Trophoblast cell (in vitro differentiated cells and primary cell): ENCODE data around the gene UBXN10.
"Not testable (repeated sequence)": the region's sequence is repeated elsewhere in the genome, so short reads cannot be mapped to it uniquely, and the experiment has no call there.

Source experiments
- DNase-seq, 2 donors: peaks; one replicate each; pipeline ENCODE4 v3.0.0-alpha.2; 2016
- H2AFZ ChIP-seq: 2 replicates; pipeline ENCODE4 v1.6.1; 2013; ENCODE audit warnings: low read length, moderate library complexity, mild to moderate bottlenecking; ENCODE audit not compliant: insufficient read depth, poor library complexity
- H2AK5ac ChIP-seq: 2 replicates; pipeline ENCODE4 v1.6.1; 2013; ENCODE audit warnings: mild to moderate bottlenecking, low read length
- H2BK120ac ChIP-seq: 2 replicates; pipeline ENCODE4 v1.6.1; 2013; ENCODE audit warnings: low read length, mild to moderate bottlenecking, moderate library complexity; ENCODE audit not compliant: insufficient read depth, poor library complexity
- H2BK12ac ChIP-seq: 2 replicates; pipeline ENCODE4 v1.6.1; 2013; ENCODE audit warnings: mild to moderate bottlenecking, low read length, moderate library complexity
- H2BK5ac ChIP-seq: 2 replicates; pipeline ENCODE4 v1.6.1; 2013; ENCODE audit warnings: low read length, low read depth, moderate library complexity, mild to moderate bottlenecking; ENCODE audit not compliant: poor library complexity
- H3K14ac ChIP-seq: 2 replicates; pipeline ENCODE4 v1.6.1; 2013; ENCODE audit warnings: mild to moderate bottlenecking, low read length
- H3K18ac ChIP-seq: 2 replicates; pipeline ENCODE4 v1.6.1; 2013; ENCODE audit warnings: mild to moderate bottlenecking, low read length
- H3K23ac ChIP-seq: 2 replicates; pipeline ENCODE4 v1.6.1; 2013; ENCODE audit warnings: low read length
- H3K27ac ChIP-seq: 2 replicates; pipeline ENCODE4 v1.5.1; 2013; ENCODE audit warnings: low read depth, mild to moderate bottlenecking, inconsistent platforms, low read length, moderate library complexity
- H3K27me3 ChIP-seq: 2 replicates; pipeline ENCODE4 v1.6.1; 2013; ENCODE audit warnings: inconsistent platforms, mild to moderate bottlenecking, low read length, moderate library complexity; ENCODE audit not compliant: insufficient read depth
- H3K36me3 ChIP-seq, 2 experiments: 1 replicate in 1 of 2; 2 replicates in 1 of 2; pipeline ENCODE4 v1.6.1; 2013; ENCODE audit warnings: low read length in 2 of 2, mild to moderate bottlenecking in 2 of 2, moderate library complexity in 1 of 2; ENCODE audit not compliant: insufficient read depth in 2 of 2, control insufficient read depth in 1 of 2
- H3K4ac ChIP-seq: 2 replicates; pipeline ENCODE4 v1.6.1; 2013; ENCODE audit warnings: low read depth, mild to moderate bottlenecking, low read length, moderate library complexity
- H3K4me1 ChIP-seq, 2 experiments: 1 replicate in 1 of 2; 2 replicates in 1 of 2; pipeline ENCODE4 v1.6.1; 2013; ENCODE audit warnings: low read length in 2 of 2, mild to moderate bottlenecking in 2 of 2, moderate library complexity in 1 of 2; ENCODE audit not compliant: insufficient read depth in 2 of 2, control insufficient read depth in 1 of 2
- H3K4me2 ChIP-seq: 2 replicates; pipeline ENCODE4 v1.6.1; 2013; ENCODE audit warnings: inconsistent platforms, mild to moderate bottlenecking, low read length, moderate library complexity
- H3K4me3 ChIP-seq: 2 replicates; pipeline ENCODE4 v1.5.1; 2013; ENCODE audit warnings: mild to moderate bottlenecking, low read depth, low read length, inconsistent platforms
- H3K79me1 ChIP-seq: one replicate; pipeline ENCODE4 v1.6.1; 2013; ENCODE audit warnings: low read length
- H3K79me2 ChIP-seq: 2 replicates; pipeline ENCODE4 v1.6.1; 2013; ENCODE audit warnings: low read length, mild to moderate bottlenecking; ENCODE audit not compliant: control insufficient read depth, insufficient read depth, poor library complexity
- H3K9ac ChIP-seq: 2 replicates; pipeline ENCODE4 v1.6.1; 2013; ENCODE audit warnings: mild to moderate bottlenecking, low read length
- H3K9me3 ChIP-seq: 2 replicates; pipeline ENCODE4 v1.6.1; 2013; ENCODE audit warnings: low read depth, mild to moderate bottlenecking, control low read depth, inconsistent platforms, low read length; ENCODE audit not compliant: insufficient read depth
- H4K12ac ChIP-seq: 2 replicates; pipeline ENCODE4 v1.6.1; 2013; ENCODE audit warnings: low read depth, mild to moderate bottlenecking, low read length, moderate library complexity
- H4K8ac ChIP-seq: 2 replicates; pipeline ENCODE4 v1.6.1; 2013; ENCODE audit warnings: low read depth, mild to moderate bottlenecking, low read length, moderate library complexity
- H4K91ac ChIP-seq: one replicate; pipeline ENCODE4 v1.6.1; 2013; ENCODE audit warnings: low read depth, mild to moderate bottlenecking, low read length, moderate library complexity
- WGBS: extraction: QIAGEN DNeasy Blood & Tissue Kit; methylation state at CpG from one replicate; pipeline ENCODE4 v1.1.7; 2013; ENCODE audit warnings: missing lambda C conversion rate; ENCODE audit not compliant: insufficient read length, insufficient coverage; ENCODE audit errors: extremely low coverage; 5-methylcytosine and 5-hydroxymethylcytosine counted together

The UBXN10 gene

GRCh38 chr1:20215716-20216115, 29.8 kb downstream of the UBXN10 start:
- no peak overlapping the region for H3K9ac ChIP-seq
- H3K27ac ChIP-seq: no peak overlapping the region
- H3K4me3 ChIP-seq: no peak overlapping the region
- DNase-seq: no peak
- H2AFZ ChIP-seq: no peak overlapping the region
- H2BK12ac ChIP-seq: no peak overlapping the region
- H3K79me2 ChIP-seq: no peaks in the 10 kb centered on the region
- H3K9me3 ChIP-seq: no peaks in the 10 kb centered on the region
- H3K4me1 ChIP-seq: peaks cover 10% of the 10 kb centered on the region in 2 experiments
- no peak overlapping the region for H3K4me2 ChIP-seq
- no peak overlapping the region for H2BK120ac ChIP-seq
- H4K8ac ChIP-seq: no peak overlapping the region
- no peak overlapping the region for H2BK5ac ChIP-seq
- H4K91ac ChIP-seq: no peak overlapping the region
- no peak overlapping the region for H3K4ac ChIP-seq
- no peaks in the 10 kb centered on the region for H3K27me3 ChIP-seq
- H3K23ac ChIP-seq: no peak overlapping the region
- no peak overlapping the region for H2AK5ac ChIP-seq
- no peak overlapping the region for H3K14ac ChIP-seq
- no peaks in the 10 kb centered on the region for H3K36me3 ChIP-seq
- no CpG with 5 or more reads among the region's 6 CpGs for WGBS
- peaks cover 10% of the 10 kb centered on the region for H3K79me1 ChIP-seq
- H4K12ac ChIP-seq: no peak overlapping the region
- H3K18ac ChIP-seq: no peak overlapping the region

- DNase-seq: peak in 1 of 2 donors; percentile 75
- no peaks in the 10 kb centered on the region for H3K9me3 ChIP-seq
- no peak overlapping the region for H3K27ac ChIP-seq
- WGBS: no CpG with 5 or more reads among the region's 1 CpG
- H4K8ac ChIP-seq: no peak overlapping the region
- H3K23ac ChIP-seq: no peak overlapping the region
- H3K9ac ChIP-seq: no peak overlapping the region
- no peak overlapping the region for H3K4me3 ChIP-seq
- H3K4me1 ChIP-seq: peaks cover 8 to 10% of the 10 kb centered on the region in 2 experiments
- no peak overlapping the region for H3K14ac ChIP-seq
- no peak overlapping the region for H4K91ac ChIP-seq
- H3K27me3 ChIP-seq: no peaks in the 10 kb centered on the region
- H3K4me2 ChIP-seq: no peak overlapping the region
- no peak overlapping the region for H2BK120ac ChIP-seq
- no peak overlapping the region for H4K12ac ChIP-seq
- no peak overlapping the region for H3K4ac ChIP-seq
- no peaks in the 10 kb centered on the region for H3K79me2 ChIP-seq
- H2BK5ac ChIP-seq: no peak overlapping the region
- no peak overlapping the region for H2BK12ac ChIP-seq
- H3K36me3 ChIP-seq: no peaks in the 10 kb centered on the region
- H3K18ac ChIP-seq: no peak overlapping the region
- H2AFZ ChIP-seq: no peak overlapping the region
- peaks cover 8% of the 10 kb centered on the region for H3K79me1 ChIP-seq
- no peak overlapping the region for H2AK5ac ChIP-seq
Observed at GRCh38 chr1:20216574-20216973, 30.7 kb downstream of the UBXN10 start.

DNA sequence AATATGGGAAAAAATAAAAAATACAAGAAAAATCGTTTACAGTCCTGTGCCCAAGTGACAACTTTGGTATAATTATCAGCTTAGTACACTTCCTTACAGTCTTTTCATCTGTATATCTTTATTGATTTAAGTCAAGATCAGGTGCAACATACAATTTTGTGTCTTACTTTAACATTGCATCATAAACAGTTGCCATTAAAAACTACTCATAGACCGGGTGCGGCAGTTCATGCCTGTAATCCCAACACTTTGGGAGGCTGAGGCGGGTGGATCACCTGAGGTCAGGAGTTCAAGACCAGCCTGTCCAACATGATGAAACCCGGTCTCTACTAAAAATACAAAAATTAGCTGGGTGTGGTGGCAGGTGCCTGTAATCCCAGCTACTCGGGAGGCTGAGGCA, 33.2 kb downstream of the UBXN10 start:
- H3K14ac ChIP-seq, H3K9me3 ChIP-seq, H2BK12ac ChIP-seq, H4K8ac ChIP-seq, H4K12ac ChIP-seq, H3K36me3 ChIP-seq, H2AK5ac ChIP-seq, H2BK5ac ChIP-seq, H3K18ac ChIP-seq, H3K27me3 ChIP-seq, H3K79me1 ChIP-seq, H4K91ac ChIP-seq, H3K4me1 ChIP-seq, H3K4ac ChIP-seq, H3K9ac ChIP-seq, H3K79me2 ChIP-seq, H3K4me2 ChIP-seq, DNase-seq, H2AFZ ChIP-seq, H2BK120ac ChIP-seq, H3K27ac ChIP-seq, H3K4me3 ChIP-seq, H3K23ac ChIP-seq: not testable (repeated sequence)
- no CpG with 5 or more reads among the region's 6 CpGs for WGBS

- no peaks in the 10 kb centered on the region for H3K79me1 ChIP-seq
- no peak overlapping the region for H3K4ac ChIP-seq
- no peak overlapping the region for H2BK12ac ChIP-seq
- H3K9ac ChIP-seq: no peak overlapping the region
- H2AFZ ChIP-seq: no peak overlapping the region
- no peak overlapping the region for H3K18ac ChIP-seq
- H4K8ac ChIP-seq: no peak overlapping the region
- H3K14ac ChIP-seq: no peak overlapping the region
- H4K91ac ChIP-seq: no peak overlapping the region
- H3K23ac ChIP-seq: no peak overlapping the region
- H3K36me3 ChIP-seq: no peaks in the 10 kb centered on the region
- H3K4me1 ChIP-seq: peaks cover 0 to 2% of the 10 kb centered on the region in 2 experiments
- no peaks in the 10 kb centered on the region for H3K9me3 ChIP-seq
- no peak overlapping the region for H2BK120ac ChIP-seq
- DNase-seq: no peak
- H2BK5ac ChIP-seq: no peak overlapping the region
- H4K12ac ChIP-seq: no peak overlapping the region
- H2AK5ac ChIP-seq: no peak overlapping the region
- no peak overlapping the region for H3K4me3 ChIP-seq
- no peaks in the 10 kb centered on the region for H3K27me3 ChIP-seq
- H3K79me2 ChIP-seq: no peaks in the 10 kb centered on the region
- H3K4me2 ChIP-seq: no peak overlapping the region
- H3K27ac ChIP-seq: no peak overlapping the region
- no CpG with 5 or more reads among the region's 5 CpGs for WGBS
Observed at GRCh38 chr1:20220036-20220435, 34.1 kb downstream of the UBXN10 start.
